ENCODE results near the gene PYGB.

The PYGB gene

DNA sequence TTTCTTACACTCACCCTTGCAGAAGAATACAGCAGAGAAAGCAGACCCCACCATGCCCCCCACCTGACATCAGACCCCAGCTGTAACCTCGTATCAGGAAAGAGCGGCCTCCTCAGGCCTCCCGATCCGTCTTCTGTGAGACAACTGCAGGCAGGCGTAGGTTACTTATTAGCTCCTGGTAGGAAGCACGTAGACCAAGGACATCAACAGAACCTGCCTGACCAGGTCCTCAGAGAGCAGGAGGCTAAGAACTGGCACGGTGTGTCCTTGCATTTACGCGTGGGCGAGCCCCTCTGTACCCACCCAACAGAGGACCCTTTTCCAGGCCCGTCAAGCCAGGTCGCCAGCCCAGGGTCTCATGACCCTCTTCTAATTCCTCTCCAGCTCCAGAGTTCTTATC, 91.7 kb downstream of the PYGB start:
- DNase-seq = no peak
- in situ Hi-C loops (cut with MboI; ENCODE audit: low pct_unique_long_range_greater_than_20kb, low sequenced_read_pairs) = no loop called here

DNA sequence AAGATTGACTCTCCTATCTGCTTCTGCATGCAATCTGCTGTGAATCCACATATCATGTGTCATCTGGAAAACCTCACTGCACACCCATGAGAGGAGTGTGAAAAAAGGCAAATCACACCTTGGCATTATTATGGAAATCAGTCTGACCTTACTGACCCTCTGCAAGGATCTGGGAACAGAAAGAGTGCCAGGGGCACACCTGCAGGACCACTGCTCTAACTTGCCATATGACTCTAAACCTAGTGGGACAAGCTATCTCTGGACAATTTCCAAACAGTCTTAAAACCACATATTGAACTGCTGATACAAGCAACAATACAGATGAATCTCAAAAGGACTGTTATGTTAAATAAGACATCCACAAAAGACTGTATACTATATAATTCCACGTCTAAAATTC, 92.5 kb downstream of the PYGB start:
- no peak for DNase-seq
- in situ Hi-C loops (cut with MboI; ENCODE audit: low pct_unique_long_range_greater_than_20kb, low sequenced_read_pairs) = no loop called here

- in situ Hi-C loops (cut with MboI; ENCODE audit: low pct_unique_long_range_greater_than_20kb, low sequenced_read_pairs) = no loop called here
- DNase-seq = no peak
Measured at GRCh38 chr20:25341716-25342680, 94.1 kb downstream of the PYGB start.

DNA sequence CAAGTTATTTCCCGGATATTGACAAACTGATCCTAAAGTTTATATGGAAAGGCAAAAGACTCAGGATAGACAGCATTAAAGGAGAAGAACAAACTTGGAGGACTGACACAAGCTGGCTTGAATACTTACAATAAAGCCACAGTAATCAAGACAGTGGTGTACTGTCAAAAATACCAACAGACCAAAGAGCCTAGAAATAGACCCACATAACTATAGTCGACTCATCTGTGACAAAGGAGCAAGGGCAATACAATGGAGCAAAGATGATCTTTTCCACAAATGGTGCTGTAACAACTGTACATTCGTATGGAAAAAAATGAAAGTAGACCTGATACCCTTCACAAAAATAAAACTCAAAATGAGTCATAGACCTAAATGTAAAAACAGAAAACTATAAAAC, 96.7 kb downstream of the PYGB start:
- no peak for DNase-seq
- in situ Hi-C loops (cut with MboI; ENCODE audit: low pct_unique_long_range_greater_than_20kb, low sequenced_read_pairs) = no loop called here

GRCh38 chr20:25345721-25346120, 97.8 kb downstream of the PYGB start:
- in situ Hi-C loops (cut with MboI; ENCODE audit: low pct_unique_long_range_greater_than_20kb, low sequenced_read_pairs) = no loop called here
- no peak for DNase-seq

GRCh38 chr20:25346349-25346748, 98.5 kb downstream of the PYGB start:
- DNase-seq = no peak

More at GRCh38 chr20:25346349-25346748, 98.5 kb downstream of the PYGB start:
- in situ Hi-C loops (cut with MboI; ENCODE audit: low pct_unique_long_range_greater_than_20kb, low sequenced_read_pairs) = no loop called here
